Measurements from ENCODE around the gene BAX.

GRCh38 chr19:48959341-48960239 lies 4.9 kb downstream of the BAX start:
- TF ChIP-seq REST (IDR thresholded peaks at IDR 0.05; ENCODE audit: low read depth, low read length) (no peak), GATA2 (CRISPR knock-in tag; IDR thresholded peaks at IDR 0.05) (no peak), SMC3 (IDR thresholded peaks at IDR 0.05; ENCODE audit: low read depth, low read length) (no peak), JUND (IDR thresholded peaks at IDR 0.05) (no peak)
- TF ChIP-seq, protein P1, sequence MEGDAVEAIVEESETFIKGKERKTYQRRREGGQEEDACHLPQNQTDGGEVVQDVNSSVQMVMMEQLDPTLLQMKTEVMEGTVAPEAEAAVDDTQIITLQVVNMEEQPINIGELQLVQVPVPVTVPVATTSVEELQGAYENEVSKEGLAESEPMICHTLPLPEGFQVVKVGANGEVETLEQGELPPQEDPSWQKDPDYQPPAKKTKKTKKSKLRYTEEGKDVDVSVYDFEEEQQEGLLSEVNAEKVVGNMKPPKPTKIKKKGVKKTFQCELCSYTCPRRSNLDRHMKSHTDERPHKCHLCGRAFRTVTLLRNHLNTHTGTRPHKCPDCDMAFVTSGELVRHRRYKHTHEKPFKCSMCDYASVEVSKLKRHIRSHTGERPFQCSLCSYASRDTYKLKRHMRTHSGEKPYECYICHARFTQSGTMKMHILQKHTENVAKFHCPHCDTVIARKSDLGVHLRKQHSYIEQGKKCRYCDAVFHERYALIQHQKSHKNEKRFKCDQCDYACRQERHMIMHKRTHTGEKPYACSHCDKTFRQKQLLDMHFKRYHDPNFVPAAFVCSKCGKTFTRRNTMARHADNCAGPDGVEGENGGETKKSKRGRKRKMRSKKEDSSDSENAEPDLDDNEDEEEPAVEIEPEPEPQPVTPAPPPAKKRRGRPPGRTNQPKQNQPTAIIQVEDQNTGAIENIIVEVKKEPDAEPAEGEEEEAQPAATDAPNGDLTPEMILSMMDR (IDR thresholded peaks at IDR 0.05) = no peak
- TF ChIP-seq, protein P2, sequence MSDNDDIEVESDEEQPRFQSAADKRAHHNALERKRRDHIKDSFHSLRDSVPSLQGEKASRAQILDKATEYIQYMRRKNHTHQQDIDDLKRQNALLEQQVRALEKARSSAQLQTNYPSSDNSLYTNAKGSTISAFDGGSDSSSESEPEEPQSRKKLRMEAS (IDR thresholded peaks at IDR 0.05; ENCODE audit: low read depth) = no peak

Measured in SK-N-SH (cell line).